Endothelial cell of umbilical vein (primary cell): ENCODE results near the gene EOGT. TPM values are rescaled to one million over a fixed set of nuclear protein-coding genes. Genes with fewer than 3 reads are reported as not detected.

Experiments used
- BruUV-seq: library from RNA; stranded (reverse); fragments of 400-500 nt; replicated peaks from 2 replicates; lab custom pipeline; 2021; lab: Mats Ljungman, UMichigan
- CTCF ChIA-PET: fragments of 300-600, 350-600 bp; sonication (Branson Sonifier 250); formaldehyde crosslinking; loops from one replicate; lab custom pipeline; 2021; ENCODE audit warnings: antibody characterized with exemption, inconsistent platforms; lab: Charles Lee
- POLR2A ChIA-PET: fragments of 300-600, 350-600 bp; sonication (Branson Sonifier 250); formaldehyde crosslinking; loops from one replicate; lab custom pipeline; 2021; ENCODE audit warnings: antibody characterized with exemption, inconsistent platforms; lab: Charles Lee
- DNase-seq: peaks from one replicate; pipeline ENCODE4 v3.0.0-alpha.2; 2011; ENCODE audit warnings: low read depth, low spot score
- FAIRE-seq: peaks from 2 replicates; lab custom pipeline; 2011; peaks lifted over from hg19 to GRCh38; lab: Jason Lieb, UNC
- H2AFZ ChIP-seq: 2 replicates; pipeline ENCODE4 v1.6.0; 2012; ENCODE audit warnings: low read depth, low read length, control low read depth, inconsistent platforms
- H3K27ac ChIP-seq: 2 replicates; pipeline ENCODE4 v1.5.1; 2011; ENCODE audit warnings: low read depth, mild to moderate bottlenecking, control low read depth, low read length, moderate library complexity; ENCODE audit not compliant: insufficient read depth
- H3K27me3 ChIP-seq, 2 experiments: 2 replicates each; pipeline versions ENCODE4 v1.6.0 to v1.6.1; 2011; ENCODE audit warnings: low read length in 2 of 2, mixed read lengths in 1 of 2; ENCODE audit not compliant: control insufficient read depth in 2 of 2, insufficient read depth in 2 of 2
- H3K36me3 ChIP-seq, 2 experiments: 2 replicates in 1 of 2; 3 replicates in 1 of 2; pipeline ENCODE4 v1.5.1; 2011; ENCODE audit warnings: low read length in 2 of 2, mild to moderate bottlenecking in 1 of 2, moderate library complexity in 1 of 2; ENCODE audit not compliant: control insufficient read depth in 2 of 2, insufficient read depth in 2 of 2; ENCODE audit errors: extremely low read depth in 1 of 2
- H3K4me1 ChIP-seq: 3 replicates; pipeline ENCODE4 v1.5.1; 2011; ENCODE audit warnings: mild to moderate bottlenecking, low read length; ENCODE audit not compliant: control insufficient read depth, insufficient read depth; ENCODE audit errors: extremely low read depth
- H3K4me2 ChIP-seq: 2 replicates; pipeline ENCODE4 v1.6.1; 2011; ENCODE audit warnings: low read length, control low read depth, mixed read lengths; ENCODE audit not compliant: insufficient read depth
- H3K4me3 ChIP-seq, 3 experiments: fragments of 200-600 bp in 1 of 3; sonication (generic), shearing (Covaris generic) in 1 of 3; replicated peaks in 1 of 3; 2 replicates each; pipeline ENCODE4 v1.5.1; 2011 to 2016; ENCODE audit warnings: control low read depth in 3 of 3, low read length in 3 of 3, mild to moderate bottlenecking in 2 of 3, inconsistent platforms in 1 of 3, low read depth in 1 of 3, moderate library complexity in 1 of 3; ENCODE audit not compliant: insufficient read depth in 1 of 3
- H3K79me2 ChIP-seq: 2 replicates; pipeline ENCODE4 v1.6.0; 2012; ENCODE audit warnings: low read length, inconsistent platforms; ENCODE audit not compliant: control insufficient read depth, insufficient read depth
- H3K9ac ChIP-seq: replicated peaks from 2 replicates; pipeline ENCODE3; 2011; ENCODE audit warnings: low read length, control low read depth; ENCODE audit not compliant: insufficient read depth; ENCODE audit errors: extremely low read depth
- H3K9me1 ChIP-seq: replicated peaks from 3 replicates; pipeline ENCODE4 v1.6.0; 2011; ENCODE audit warnings: mild to moderate bottlenecking, low read length; ENCODE audit not compliant: control insufficient read depth, insufficient read depth; ENCODE audit errors: extremely low read depth
- H3K9me3 ChIP-seq: replicated peaks from 2 replicates; pipeline ENCODE4 v1.5.1; 2012; ENCODE audit warnings: low read length, inconsistent platforms; ENCODE audit not compliant: control insufficient read depth, insufficient read depth
- H4K20me1 ChIP-seq: replicated peaks from 2 replicates; pipeline ENCODE3; 2011; ENCODE audit warnings: mild to moderate bottlenecking, low read length; ENCODE audit not compliant: control insufficient read depth, insufficient read depth; ENCODE audit errors: extremely low read depth
- CTCF ChIP-seq, 2 donors: IDR thresholded peaks; 1 replicate in 1 of 2; 2 replicates in 1 of 2; pipeline ENCODE4 v1.5.1; 2011; ENCODE audit warnings: low read length in 2 of 2, mild to moderate bottlenecking in 2 of 2, moderate library complexity in 2 of 2, control low read depth in 1 of 2, inconsistent platforms in 1 of 2, low read depth in 1 of 2; ENCODE audit not compliant: insufficient read depth in 1 of 2; ENCODE audit errors: extremely low read depth in 1 of 2
- EZH2 ChIP-seq: IDR thresholded peaks from 2 replicates; pipeline ENCODE4 v1.6.1; 2012; ENCODE audit warnings: borderline replicate concordance, low read depth, mild to moderate bottlenecking, moderate library complexity, low read length, inconsistent platforms; ENCODE audit not compliant: severe bottlenecking
- FOS ChIP-seq: IDR thresholded peaks from 2 replicates; pipeline ENCODE4 v1.6.1; 2011; ENCODE audit warnings: mild to moderate bottlenecking, low read length, moderate library complexity, borderline replicate concordance; ENCODE audit not compliant: insufficient read depth
- GATA2 ChIP-seq: IDR thresholded peaks from 2 replicates; pipeline ENCODE4 v1.7.0; 2011; ENCODE audit warnings: low read depth, mild to moderate bottlenecking, moderate library complexity, mixed read lengths, low read length; ENCODE audit not compliant: insufficient read length, insufficient read depth
- JUN ChIP-seq: IDR thresholded peaks from 2 replicates; pipeline ENCODE4 v1.6.1; 2011; ENCODE audit warnings: borderline replicate concordance, low read depth; ENCODE audit not compliant: insufficient read length, insufficient read depth
- MAX ChIP-seq: IDR thresholded peaks from 2 replicates; pipeline ENCODE4 v1.6.1; 2011; ENCODE audit not compliant: insufficient read depth, insufficient read length
- MYC ChIP-seq: IDR thresholded peaks from one replicate; pipeline ENCODE4 v1.6.1; 2011; ENCODE audit warnings: mild to moderate bottlenecking, low read depth, low read length
- POLR2A ChIP-seq: IDR thresholded peaks from 2 replicates; pipeline ENCODE4 v1.6.1; 2012; ENCODE audit warnings: low read depth, mild to moderate bottlenecking, control low read depth, low read length
- POLR2AphosphoS5 ChIP-seq: IDR thresholded peaks from 2 replicates; pipeline ENCODE4 v1.6.1; 2012; ENCODE audit warnings: low read depth, mild to moderate bottlenecking, control low read depth, low read length, moderate library complexity; ENCODE audit not compliant: insufficient read depth
- dilution Hi-C: fragments of 300-500 bp; cut with MboI; formaldehyde crosslinking; loops from one replicate; pipeline ENCODE4 v1.15.0; 2019; ENCODE audit warnings: low sequenced_read_pairs; ENCODE audit not compliant: extremely low pct_ligation_motif_present
- intact Hi-C: fragments of 100-400 bp; cut with micrococcal nuclease; formaldehyde crosslinking; loops from one replicate; pipeline ENCODE4 v1.10.0; 2022
- polyA plus RNA-seq, 4 experiments: library from polyadenylated mRNA; depleted of rRNA in 3 of 4; stranded (reverse) in 3 of 4; unstranded in 1 of 4; fragments of >200 nt; gene quantifications; 2 replicates each; pipeline versions ENCODE4 v1.2.1 to v1.2.3, GENCODE V29; 2011 to 2012; ENCODE audit warnings: missing spikeins in 1 of 4
- total RNA-seq: library from RNA; stranded (reverse); gene quantifications from 2 replicates; pipeline ENCODE4 v1.2.3, GENCODE V29; 2021

Gene EOGT
- total and polyA plus RNA-seq, 2 donors (not counting 3 experiments of a cell fraction or from before 2014, with no cell fraction given) = 35.6 to 99.4 TPM

DNA sequence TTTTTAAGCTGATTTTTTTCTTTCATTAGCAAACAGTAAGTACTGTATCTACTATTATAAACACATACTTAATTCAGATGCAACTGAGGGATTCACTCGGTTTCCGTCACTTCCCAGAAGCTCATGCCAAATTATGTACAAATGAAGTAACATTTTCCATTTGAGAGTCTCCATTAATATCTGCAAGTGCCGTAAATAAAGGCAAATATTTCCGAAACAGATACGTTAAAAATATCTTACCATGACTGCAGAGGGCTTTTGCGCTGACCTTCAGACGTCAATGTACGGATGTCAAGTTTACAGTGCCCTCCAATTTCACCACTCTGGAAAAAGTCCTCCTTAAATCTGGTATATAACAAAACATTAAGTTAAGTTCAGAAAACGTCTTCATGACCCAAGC, 9.3 kb downstream of the EOGT start:
- Histone ChIP-seq H3K27ac (no peak overlapping the region), H3K4me1 (peaks cover 7% of the 10 kb centered on the region), H3K4me2 (no peak overlapping the region), H3K9me1 (no peaks in the 10 kb centered on the region), H3K27me3 (no peaks in the 10 kb centered on the region), H3K36me3 (peaks cover 24 to 30% of the 10 kb centered on the region in 2 experiments), H3K9me3 (no peaks in the 10 kb centered on the region), H3K4me3 (no peak overlapping the region), H4K20me1 (no peaks in the 10 kb centered on the region), H3K9ac (no peak overlapping the region), H3K79me2 (no peaks in the 10 kb centered on the region), H2AFZ (no peak overlapping the region)
- DNase-seq = no peak
- ChIA-PET CTCF (no interaction called here), POLR2A (no interaction called here)
- no peak for FAIRE-seq
- dilution Hi-C loops (no loop called here), intact Hi-C loops (no loop called here)
- no TSS peak for BruUV-seq
- TF ChIP-seq POLR2A (no peak), POLR2AphosphoS5 (no peak)

GRCh38 chr3:68999605-69000004, 13.9 kb downstream of the EOGT start:
- intact Hi-C loops = no loop called here
- POLR2A ChIA-PET = no interaction called here
- DNase-seq = peak; percentile 25

More at GRCh38 chr3:68999605-69000004, 13.9 kb downstream of the EOGT start:
- Histone ChIP-seq H3K9me3 (no peaks in the 10 kb centered on the region), H3K9me1 (no peaks in the 10 kb centered on the region), H3K4me1 (no peaks in the 10 kb centered on the region), H3K4me2 (no peak overlapping the region), H3K27me3 (no peaks in the 10 kb centered on the region), H3K9ac (no peak overlapping the region), H3K36me3 (peaks cover 22 to 29% of the 10 kb centered on the region in 2 experiments), H3K27ac (no peak overlapping the region), H3K79me2 (no peaks in the 10 kb centered on the region), H3K4me3 (no peak overlapping the region), H2AFZ (no peak overlapping the region), H4K20me1 (no peaks in the 10 kb centered on the region)
- dilution Hi-C loops = no loop called here
- BruUV-seq = no TSS peak
- CTCF ChIA-PET = interaction anchor here (1.1 kb wide), 1 partner anchor 10 kb away, joined by 5 read pairs; no protein-coding TSS in a partner anchor
- FAIRE-seq = no peak
- TF ChIP-seq POLR2AphosphoS5 (no peak), MAX (no peak), FOS (no peak), EZH2 (no peak), CTCF (IDR thresholded peaks at IDR 0.05; ENCODE audit: extremely low read depth in 1 of 2, insufficient read depth in 1 of 2, low read depth in 1 of 2, low read length in 2 of 2) (no peak), JUN (no peak), POLR2A (no peak), MYC (no peak), GATA2 (no peak)
